Muscle of back (tissue), 13 donors: ENCODE measurements around the gene CNTNAP3. TPM values are rescaled to one million over a fixed set of nuclear protein-coding genes. Genes with fewer than 3 reads are reported as not detected.
"Not testable (repeated sequence)": the region's sequence is repeated elsewhere in the genome, so short reads cannot be mapped to it uniquely, and the experiment has no call there.

Experiments
- DNase-seq, 3 donors: peaks; one replicate each; pipeline versions ENCODE4 v3.0.0 to v3.0.0-alpha.2; 2013
- long read RNA-seq, 9 donors: transcript quantifications; one replicate each; lab custom pipeline, GENCODE V29; 2026
- polyA plus RNA-seq, 10 donors: library from polyadenylated mRNA; unstranded; fragments of 120-200 nt; gene quantifications; one replicate each; pipeline ENCODE4 v1.2.1, GENCODE V29; 2013; ENCODE audit not compliant: insufficient read length in 10 of 10

Gene CNTNAP3
- polyA plus RNA-seq = 1 to 10 TPM in 9 of 10 donors, under 1 TPM in 1; 0.96 to 3.2 (median 2.3) TPM
- long read RNA-seq, donor 1 = 0 reads
- long read RNA-seq, donor 2 = 0 reads
- long read RNA-seq, donor 3 = 0 reads
- long read RNA-seq, donor 4 = 0 reads
- long read RNA-seq, donor 5 = 0 reads
- long read RNA-seq, donor 6 = 0 reads
- long read RNA-seq, donor 7 = 0 reads
- long read RNA-seq, donor 8 = 0 reads
- long read RNA-seq, donor 9 = 0 reads

GRCh38 chr9:39287980-39288379 lies at the start of gene CNTNAP3:
TSS of gene CNTNAP3 (minus strand) at chr9:39288167. CDS start at chr9:39288064, 103 bp downstream.
- DNase-seq = not testable (repeated sequence)

GRCh38 chr9:39279995-39280394 lies 8.0 kb downstream of the CNTNAP3 start:
- not testable (repeated sequence) for DNase-seq

GRCh38 chr9:39242513-39242912 lies 45.5 kb downstream of the CNTNAP3 start:
- DNase-seq = not testable (repeated sequence)

- DNase-seq = not testable (repeated sequence)
Measured at GRCh38 chr9:39232130-39232991, 55.6 kb downstream of the CNTNAP3 start.

- not testable (repeated sequence) for DNase-seq
Measured at GRCh38 chr9:39215976-39216375, 72.0 kb downstream of the CNTNAP3 start.

- not testable (repeated sequence) for DNase-seq
Measured at GRCh38 chr9:39209773-39210172, 78.2 kb downstream of the CNTNAP3 start.

GRCh38 chr9:39206643-39207042 lies 81.3 kb downstream of the CNTNAP3 start:
- not testable (repeated sequence) for DNase-seq

- DNase-seq = not testable (repeated sequence)
Measured at GRCh38 chr9:39205842-39206241, 82.1 kb downstream of the CNTNAP3 start.

GRCh38 chr9:39200412-39200811 lies 87.6 kb downstream of the CNTNAP3 start:
- not testable (repeated sequence) for DNase-seq

- DNase-seq = not testable (repeated sequence)
Measured at GRCh38 chr9:39198000-39198709, 89.8 kb downstream of the CNTNAP3 start.

- DNase-seq = not testable (repeated sequence)
Measured at GRCh38 chr9:39171370-39171769, 116.6 kb downstream of the CNTNAP3 start.

- DNase-seq = not testable (repeated sequence)
Measured at GRCh38 chr9:39157714-39158113, 130.3 kb downstream of the CNTNAP3 start.

GRCh38 chr9:39132826-39133552 lies 155.0 kb downstream of the CNTNAP3 start:
- DNase-seq = not testable (repeated sequence)

- not testable (repeated sequence) for DNase-seq
Measured at GRCh38 chr9:39121401-39121800, 166.6 kb downstream of the CNTNAP3 start.

- DNase-seq = not testable (repeated sequence)
Measured at GRCh38 chr9:39111746-39112145, 176.2 kb downstream of the CNTNAP3 start.

- DNase-seq = no peak
Measured at GRCh38 chr9:39108145-39108544, 179.8 kb downstream of the CNTNAP3 start.

- not testable (repeated sequence) for DNase-seq
Measured at GRCh38 chr9:39097208-39097607, 190.8 kb downstream of the CNTNAP3 start.

- DNase-seq = not testable (repeated sequence)
Measured at GRCh38 chr9:39085311-39085710, 202.7 kb downstream of the CNTNAP3 start.

- not testable (repeated sequence) for DNase-seq
Measured at GRCh38 chr9:39082574-39082973, 205.4 kb downstream of the CNTNAP3 start.

GRCh38 chr9:39080081-39080480 lies 207.9 kb downstream of the CNTNAP3 start:
- DNase-seq = not testable (repeated sequence)

- DNase-seq = peak in 1 of 3 donors; percentile 9
Measured at GRCh38 chr9:39078621-39079256, 209.2 kb downstream of the CNTNAP3 start.
